DND-41 (cell line): ENCODE results near the gene PPFIA1.

Experiments
- EZH2 ChIP-seq: IDR thresholded peaks from 3 replicates; pipeline ENCODE4 v1.6.1; 2012; ENCODE audit warnings: borderline replicate concordance, low read depth, mild to moderate bottlenecking, moderate library complexity, low read length, inconsistent platforms; ENCODE audit not compliant: severe bottlenecking
- TF ChIP-seq, protein P1 (sequence below): IDR thresholded peaks from 2 replicates; pipeline ENCODE4 v1.5.1; 2012; ENCODE audit warnings: borderline replicate concordance, low read length, moderate library complexity, mild to moderate bottlenecking; ENCODE audit not compliant: poor library complexity, severe bottlenecking; ENCODE audit errors: extremely low read depth

DNA sequence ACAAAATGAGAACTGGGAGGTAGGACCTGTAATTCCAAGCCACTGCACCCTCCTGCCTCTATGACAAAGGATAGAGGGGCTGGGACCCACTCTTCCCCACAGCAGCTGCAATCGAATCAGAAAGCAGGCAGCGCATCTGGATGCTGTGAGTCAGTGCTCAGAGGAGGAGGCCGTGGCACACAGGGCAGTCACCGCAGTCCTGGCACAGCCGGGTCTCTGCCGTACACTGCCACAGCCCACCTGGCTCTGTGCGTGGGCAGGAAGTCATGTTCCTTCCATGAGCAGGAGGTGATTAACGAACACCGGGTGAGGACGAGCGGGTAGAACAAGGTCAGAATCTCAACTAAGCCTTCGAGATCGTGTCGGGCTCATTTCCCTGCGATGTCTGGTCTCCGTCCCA, 30.2 kb upstream of the PPFIA1 start:
- TF ChIP-seq, protein P1, sequence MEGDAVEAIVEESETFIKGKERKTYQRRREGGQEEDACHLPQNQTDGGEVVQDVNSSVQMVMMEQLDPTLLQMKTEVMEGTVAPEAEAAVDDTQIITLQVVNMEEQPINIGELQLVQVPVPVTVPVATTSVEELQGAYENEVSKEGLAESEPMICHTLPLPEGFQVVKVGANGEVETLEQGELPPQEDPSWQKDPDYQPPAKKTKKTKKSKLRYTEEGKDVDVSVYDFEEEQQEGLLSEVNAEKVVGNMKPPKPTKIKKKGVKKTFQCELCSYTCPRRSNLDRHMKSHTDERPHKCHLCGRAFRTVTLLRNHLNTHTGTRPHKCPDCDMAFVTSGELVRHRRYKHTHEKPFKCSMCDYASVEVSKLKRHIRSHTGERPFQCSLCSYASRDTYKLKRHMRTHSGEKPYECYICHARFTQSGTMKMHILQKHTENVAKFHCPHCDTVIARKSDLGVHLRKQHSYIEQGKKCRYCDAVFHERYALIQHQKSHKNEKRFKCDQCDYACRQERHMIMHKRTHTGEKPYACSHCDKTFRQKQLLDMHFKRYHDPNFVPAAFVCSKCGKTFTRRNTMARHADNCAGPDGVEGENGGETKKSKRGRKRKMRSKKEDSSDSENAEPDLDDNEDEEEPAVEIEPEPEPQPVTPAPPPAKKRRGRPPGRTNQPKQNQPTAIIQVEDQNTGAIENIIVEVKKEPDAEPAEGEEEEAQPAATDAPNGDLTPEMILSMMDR: no peak
- no peak for TF ChIP-seq EZH2
